Hepatocyte (in vitro differentiated cells): ENCODE measurements around the gene YPEL4. TPM values are rescaled to one million over a fixed set of nuclear protein-coding genes. Genes with fewer than 3 reads are reported as not detected.

Experiments
- DNase-seq: peaks from one replicate; pipeline ENCODE4 v3.0.0-alpha.2; 2016; ENCODE audit warnings: low spot score
- H2AFZ ChIP-seq: fragments of 200-600 bp; sonication (generic); 2 replicates; pipeline ENCODE4 v1.6.0; 2016; ENCODE audit warnings: antibody characterized with exemption, mild to moderate bottlenecking
- H3K27ac ChIP-seq: fragments of 200-600 bp; sonication (generic); 2 replicates; pipeline ENCODE4 v1.5.1; 2016; ENCODE audit warnings: mild to moderate bottlenecking
- H3K27me3 ChIP-seq: fragments of 200-600 bp; sonication (generic); 2 replicates; pipeline ENCODE4 v1.6.1; 2016
- H3K36me3 ChIP-seq: fragments of 200-600 bp; sonication (generic); replicated peaks from 2 replicates; pipeline ENCODE4 v1.5.1; 2016; ENCODE audit warnings: low read depth; ENCODE audit not compliant: insufficient read depth
- H3K4me1 ChIP-seq: fragments of 200-600 bp; sonication (generic); 2 replicates; pipeline ENCODE4 v1.5.1; 2016; ENCODE audit warnings: mild to moderate bottlenecking, moderate library complexity; ENCODE audit not compliant: insufficient read depth
- H3K4me2 ChIP-seq: fragments of 200-600 bp; sonication (generic); 2 replicates; pipeline ENCODE4 v1.6.0; 2016
- H3K4me3 ChIP-seq: fragments of 200-600 bp; sonication (generic); 2 replicates; pipeline ENCODE4 v1.5.1; 2016; ENCODE audit warnings: mild to moderate bottlenecking
- H3K79me2 ChIP-seq: fragments of 200-600 bp; sonication (generic); 2 replicates; pipeline ENCODE4 v1.6.0; 2017; ENCODE audit warnings: mild to moderate bottlenecking
- H3K9me2 ChIP-seq: fragments of 200-600 bp; sonication (generic); replicated peaks from 2 replicates; pipeline ENCODE4 v1.6.0; 2017; ENCODE audit warnings: mild to moderate bottlenecking; ENCODE audit not compliant: insufficient read depth
- H3K9me3 ChIP-seq: fragments of 200-600 bp; sonication (generic); 2 replicates; pipeline ENCODE4 v1.5.1; 2016; ENCODE audit warnings: low read depth, mild to moderate bottlenecking
- H4K20me1 ChIP-seq: fragments of 200-600 bp; sonication (generic); 2 replicates; pipeline ENCODE4 v1.6.0; 2016; ENCODE audit warnings: mild to moderate bottlenecking; ENCODE audit not compliant: insufficient read depth, poor library complexity, severe bottlenecking
- CTCF ChIP-seq: fragments of 200-600 bp; sonication (generic); IDR thresholded peaks from 2 replicates; pipeline ENCODE4 v1.5.1; 2016; ENCODE audit warnings: antibody characterized with exemption, mild to moderate bottlenecking; ENCODE audit not compliant: poor library complexity
- EZH2 ChIP-seq: fragments of 200-600 bp; sonication (generic); IDR thresholded peaks from 2 replicates; pipeline ENCODE4 v1.6.1; 2016; ENCODE audit warnings: antibody characterized with exemption, mild to moderate bottlenecking, borderline replicate concordance
- EZH2phosphoT487 ChIP-seq: fragments of 200-600 bp; sonication (generic); IDR thresholded peaks from one replicate; pipeline ENCODE4 v1.6.1; 2018; ENCODE audit warnings: antibody characterized with exemption, mild to moderate bottlenecking, low read depth, moderate library complexity; ENCODE audit not compliant: unreplicated experiment, severe bottlenecking
- WGBS: methylation state at CpG from one replicate; pipeline ENCODE4 v1.1.6; 2016; ENCODE audit warnings: low lambda C conversion rate; ENCODE audit errors: missing lambda C conversion rate; 5-methylcytosine and 5-hydroxymethylcytosine counted together
- polyA plus RNA-seq: library from polyadenylated mRNA; unstranded; fragments of >200 nt; fragmentation: Nextera tagmentation; extraction: Ambion mirVana; gene quantifications from 2 replicates; pipeline ENCODE4 v1.2.1, GENCODE V29; 2016
- total RNA-seq: library from RNA; depleted of rRNA; stranded (reverse); fragments of >200 nt; gene quantifications from 2 replicates; pipeline ENCODE4 v1.2.3, GENCODE V29; 2014

YPEL4 gene
- total and polyA plus RNA-seq, 2 experiments from 2014 or later, result 0.90 to 3.9 TPM

GRCh38 chr11:57651408-57651807 lies 1.7 kb upstream of the YPEL4 start:
- Histone ChIP-seq H3K27ac (no peak overlapping the region), H3K36me3 (no peaks in the 10 kb centered on the region), H3K27me3 (peaks cover 15% of the 10 kb centered on the region), H3K4me1 (peaks cover 38% of the 10 kb centered on the region), H3K4me2 (no peak overlapping the region), H3K79me2 (no peaks in the 10 kb centered on the region), H3K9me2 (no peaks in the 10 kb centered on the region), H3K9me3 (no peaks in the 10 kb centered on the region), H2AFZ (no peak overlapping the region), H4K20me1 (no peaks in the 10 kb centered on the region), H3K4me3 (no peak overlapping the region)
- DNase-seq, result no peak
- no peak for TF ChIP-seq CTCF
- WGBS, result 85% methylated on average over 7 of the region's 7 CpGs

- no peak for TF ChIP-seq EZH2phosphoT487
- TF ChIP-seq EZH2, result no peak
- DNase-seq, result no peak
- H3K36me3 ChIP-seq, result no peaks in the 10 kb centered on the region
- H3K79me2 ChIP-seq, result no peaks in the 10 kb centered on the region
- H3K27ac ChIP-seq, result no peak overlapping the region
- WGBS, result 62% methylated on average over 5 of the region's 5 CpGs
- H3K4me3 ChIP-seq, result no peak overlapping the region
- H2AFZ ChIP-seq, result no peak overlapping the region
- H3K9me3 ChIP-seq, result no peaks in the 10 kb centered on the region
- H3K9me2 ChIP-seq, result no peaks in the 10 kb centered on the region
- H4K20me1 ChIP-seq, result no peaks in the 10 kb centered on the region
- H3K27me3 ChIP-seq, result peaks cover 15% of the 10 kb centered on the region
- peaks cover 39% of the 10 kb centered on the region for H3K4me1 ChIP-seq
- no peak overlapping the region for H3K4me2 ChIP-seq
These were observed 1.0 kb upstream of the YPEL4 start for GRCh38 chr11:57650739-57651090.

- WGBS, result 2% methylated on average over 18 of the region's 23 CpGs
- H3K36me3 ChIP-seq, result no peaks in the 10 kb centered on the region
- H3K9me2 ChIP-seq, result no peaks in the 10 kb centered on the region
- peak; percentile 40 for DNase-seq
- no peaks in the 10 kb centered on the region for H3K79me2 ChIP-seq
- H3K9me3 ChIP-seq, result no peaks in the 10 kb centered on the region
- peaks cover 15% of the 10 kb centered on the region for H3K27me3 ChIP-seq
- H3K4me3 ChIP-seq, result peak overlapping the region; percentile 2
- peak overlapping the region; percentile 81 for H3K4me2 ChIP-seq
- TF ChIP-seq EZH2, result no peak
- no peak for TF ChIP-seq CTCF
- no peak for TF ChIP-seq EZH2phosphoT487
- H4K20me1 ChIP-seq, result no peaks in the 10 kb centered on the region
- H2AFZ ChIP-seq, result no peak overlapping the region
- peaks cover 53% of the 10 kb centered on the region for H3K4me1 ChIP-seq
- no peak overlapping the region for H3K27ac ChIP-seq
These were observed 644 bp downstream of the YPEL4 start for GRCh38 chr11:57648801-57649735.

GRCh38 chr11:57647960-57648800 lies 1.5 kb downstream of the YPEL4 start:
- peak; percentile 43 for DNase-seq
- H3K27me3 ChIP-seq, result peaks cover 15% of the 10 kb centered on the region
- 6% methylated on average over 13 of the region's 13 CpGs for WGBS
- H4K20me1 ChIP-seq, result no peaks in the 10 kb centered on the region
- H2AFZ ChIP-seq, result no peak overlapping the region
- TF ChIP-seq CTCF, result no peak
- TF ChIP-seq EZH2phosphoT487, result no peak
- TF ChIP-seq EZH2, result no peak
- no peak overlapping the region for H3K27ac ChIP-seq
- peaks cover 53% of the 10 kb centered on the region for H3K4me1 ChIP-seq
- H3K9me2 ChIP-seq, result no peaks in the 10 kb centered on the region
- no peaks in the 10 kb centered on the region for H3K36me3 ChIP-seq
- H3K79me2 ChIP-seq, result no peaks in the 10 kb centered on the region
- H3K4me3 ChIP-seq, result peak overlapping the region; percentile 1
- H3K9me3 ChIP-seq, result no peaks in the 10 kb centered on the region
- peak overlapping the region; percentile 81 for H3K4me2 ChIP-seq
